Amniotic stem cell (primary cell): ENCODE measurements around the gene ATP8B4.
"Not testable (repeated sequence)": the region's sequence is repeated elsewhere in the genome, so short reads cannot be mapped to it uniquely, and the experiment has no call there.

Source experiments
- DNase-seq: peaks from one replicate; lab custom pipeline; 2025; lab: John Stamatoyannopoulos, UW

The ATP8B4 gene

GRCh38 chr15:50140983-50141382 is 21.9 kb upstream of the ATP8B4 start:
- no peak for DNase-seq

GRCh38 chr15:50140098-50140497 is 21.1 kb upstream of the ATP8B4 start:
- DNase-seq: no peak

- DNase-seq: no peak
Observed at GRCh38 chr15:50138391-50138790, 19.4 kb upstream of the ATP8B4 start.

- no peak for DNase-seq
Observed at GRCh38 chr15:50137893-50138292, 18.9 kb upstream of the ATP8B4 start.

GRCh38 chr15:50137330-50137761 is 18.3 kb upstream of the ATP8B4 start:
- DNase-seq: no peak

GRCh38 chr15:50135031-50135551 is 16.1 kb upstream of the ATP8B4 start:
- no peak for DNase-seq

- no peak for DNase-seq
Observed at GRCh38 chr15:50134524-50135024, 15.5 kb upstream of the ATP8B4 start.

- DNase-seq: not testable (repeated sequence)
Observed at GRCh38 chr15:50132251-50132984, 13.4 kb upstream of the ATP8B4 start.

- DNase-seq: no peak
Observed at GRCh38 chr15:50131617-50132016, 12.6 kb upstream of the ATP8B4 start.

GRCh38 chr15:50128266-50128665 is 9.2 kb upstream of the ATP8B4 start:
- DNase-seq: no peak

GRCh38 chr15:50127255-50127777 is 8.3 kb upstream of the ATP8B4 start:
- DNase-seq: no peak

GRCh38 chr15:50126072-50126471 is 7.0 kb upstream of the ATP8B4 start:
- DNase-seq: no peak

- DNase-seq: no peak
Observed at GRCh38 chr15:50124631-50125030, 5.6 kb upstream of the ATP8B4 start.

GRCh38 chr15:50123861-50124557 is 5.0 kb upstream of the ATP8B4 start:
- no peak for DNase-seq

GRCh38 chr15:50120729-50121128 is 1.7 kb upstream of the ATP8B4 start:
- no peak for DNase-seq

- no peak for DNase-seq
Observed at GRCh38 chr15:50117431-50118027, 1.5 kb downstream of the ATP8B4 start.

- DNase-seq: no peak
Observed at GRCh38 chr15:50116477-50116876, 2.6 kb downstream of the ATP8B4 start.

- no peak for DNase-seq
Observed at GRCh38 chr15:50113992-50114780, 4.8 kb downstream of the ATP8B4 start.

GRCh38 chr15:50113187-50113505 is 5.9 kb downstream of the ATP8B4 start:
- no peak for DNase-seq

GRCh38 chr15:50112488-50113186 is 6.4 kb downstream of the ATP8B4 start:
- no peak for DNase-seq

- no peak for DNase-seq
Observed at GRCh38 chr15:50110285-50110684, 8.7 kb downstream of the ATP8B4 start.
